GM18867 (cell line): ENCODE measurements around the gene PCDHB10.

ENCODE experiments used
- ATAC-seq: cut with Tn5 transposase; IDR thresholded peaks from one replicate; pipeline ENCODE4 v1.9.1; 2021; ENCODE audit warnings: mild to moderate bottlenecking, moderate library complexity; ENCODE audit not compliant: unreplicated experiment

PCDHB10 gene

DNA sequence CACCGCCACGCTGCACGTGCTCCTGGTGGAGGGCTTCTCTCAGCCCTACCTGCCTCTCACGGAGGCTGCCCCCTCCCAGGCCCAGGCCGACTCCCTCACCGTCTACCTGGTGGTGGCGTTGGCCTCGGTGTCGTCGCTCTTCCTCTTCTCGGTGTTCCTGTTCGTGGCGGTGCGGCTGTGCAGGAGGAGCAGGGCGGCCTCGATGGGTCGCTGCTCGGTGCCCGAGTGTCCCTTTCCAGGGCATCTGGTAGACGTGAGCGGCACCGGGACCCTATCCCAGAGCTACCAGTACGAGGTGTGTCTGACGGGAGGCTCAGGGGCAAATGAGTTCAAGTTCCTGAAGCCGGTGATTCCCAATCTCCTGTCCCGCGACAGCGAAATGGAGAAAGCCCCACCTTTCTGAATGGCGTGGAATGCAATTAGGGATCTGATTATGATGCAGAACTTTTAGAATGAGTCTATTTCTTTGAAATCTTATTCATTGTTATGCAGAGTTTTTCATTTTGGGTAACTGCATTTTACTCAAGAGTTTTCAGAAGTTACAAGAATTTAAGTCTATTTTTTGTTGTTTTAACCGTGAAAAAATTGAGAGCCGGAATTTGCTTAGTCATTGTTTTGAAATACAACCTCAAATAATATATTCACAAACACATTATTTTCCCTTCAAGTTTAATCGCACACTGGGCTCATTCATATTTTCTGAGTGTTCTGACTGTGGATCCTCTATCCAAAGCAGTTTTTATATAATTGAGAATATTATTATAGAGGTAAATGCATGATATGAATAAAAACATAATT is 44.6 kb downstream of the PCDHB10 start:
- no peak for ATAC-seq

DNA sequence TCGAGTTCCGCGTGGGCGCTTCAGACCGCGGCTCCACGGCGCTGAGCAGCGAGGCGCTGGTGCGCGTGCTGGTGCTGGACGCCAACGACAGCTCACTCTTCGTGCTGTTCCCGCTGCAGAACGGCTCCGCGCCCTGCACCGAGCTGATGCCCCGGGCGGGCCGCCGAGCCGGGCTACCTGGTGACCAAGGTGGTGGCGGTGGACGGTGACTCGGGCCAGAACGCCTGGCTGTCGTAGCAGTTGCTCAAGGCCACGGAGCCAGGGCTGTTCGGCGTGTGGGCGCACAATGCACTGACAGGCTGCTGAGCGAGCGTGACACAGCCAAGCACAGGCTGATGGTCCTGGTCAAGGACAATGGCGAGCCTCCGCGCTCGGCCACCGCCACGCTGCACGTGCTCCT is 49.3 kb downstream of the PCDHB10 start:
- no peak for ATAC-seq
